ENCODE data around the gene PLEKHH3. TPM values are rescaled to one million over a fixed set of nuclear protein-coding genes. Genes with fewer than 3 reads are reported as not detected.

PLEKHH3 gene, protein sequence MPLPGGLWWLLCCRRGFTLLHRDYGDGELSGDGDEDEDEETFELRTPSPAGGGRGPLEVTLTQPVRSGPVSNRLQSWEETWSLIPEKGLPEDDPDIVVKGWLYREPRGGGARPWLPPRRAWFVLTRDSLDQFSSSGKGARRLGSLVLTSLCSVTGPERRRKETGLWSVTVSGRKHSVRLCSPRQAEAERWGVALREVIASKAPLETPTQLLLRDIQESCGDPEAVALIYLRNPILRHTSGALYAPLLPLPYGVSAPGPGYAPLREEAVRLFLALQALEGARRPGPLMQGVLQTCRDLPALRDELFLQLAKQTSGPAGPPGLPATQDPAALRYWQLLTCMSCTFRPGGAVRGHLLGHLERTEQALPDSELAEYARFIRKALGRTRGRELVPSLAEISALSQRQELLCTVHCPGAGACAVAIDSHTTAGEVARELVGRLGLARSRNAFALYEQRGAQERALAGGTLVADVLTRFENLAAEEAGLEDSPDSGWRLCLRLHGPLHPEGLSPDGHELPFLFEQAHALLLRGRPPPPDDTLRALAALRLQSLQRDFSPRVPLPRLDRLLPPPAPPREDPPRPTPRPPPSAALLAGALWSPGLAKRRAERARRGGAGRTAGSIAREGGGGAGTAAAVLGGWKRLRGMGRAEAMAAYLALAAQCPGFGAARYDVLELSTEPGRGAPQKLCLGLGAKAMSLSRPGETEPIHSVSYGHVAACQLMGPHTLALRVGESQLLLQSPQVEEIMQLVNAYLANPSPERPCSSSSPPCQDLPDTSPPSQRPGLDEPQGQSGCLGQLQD
- total RNA-seq (2014; rRNA removed; shearing (Covaris generic)), result 14.9 and 17.8 TPM in 2 replicates

DNA sequence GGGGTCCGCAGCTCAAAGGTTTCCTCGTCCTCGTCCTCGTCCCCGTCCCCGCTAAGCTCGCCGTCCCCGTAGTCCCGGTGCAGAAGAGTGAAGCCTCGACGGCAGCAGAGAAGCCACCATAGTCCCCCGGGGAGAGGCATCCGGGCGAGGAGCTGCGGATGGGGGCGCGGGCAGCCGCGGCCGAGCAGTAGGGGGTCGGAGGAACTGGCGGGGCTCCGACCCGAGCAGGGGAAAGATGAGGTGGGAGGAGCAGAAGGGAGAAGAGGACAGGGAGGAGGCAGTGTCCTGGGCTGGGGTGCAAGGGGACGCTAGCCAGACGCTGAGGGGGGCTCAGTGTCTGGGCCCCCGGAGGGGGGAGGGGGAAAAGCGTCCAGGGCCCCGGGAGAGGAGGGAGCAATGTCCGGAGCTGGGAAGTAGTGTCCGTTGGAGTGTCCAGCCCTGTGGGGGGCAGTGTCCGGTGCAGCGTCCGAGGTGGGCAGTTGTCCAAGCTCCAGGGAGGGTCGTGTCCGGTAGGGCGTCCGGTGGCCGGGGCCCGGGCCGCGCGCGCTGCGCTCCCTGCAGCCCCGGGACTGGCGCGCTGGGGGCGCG lies at the start of gene PLEKHH3:
TSS of gene PLEKHH3 (minus strand) at position 571 of the 588 bp plus-strand sequence. CDS start at position 140, 431 bp downstream.
- DNase-seq (ENCODE audit: low read depth), result no peak

DNA sequence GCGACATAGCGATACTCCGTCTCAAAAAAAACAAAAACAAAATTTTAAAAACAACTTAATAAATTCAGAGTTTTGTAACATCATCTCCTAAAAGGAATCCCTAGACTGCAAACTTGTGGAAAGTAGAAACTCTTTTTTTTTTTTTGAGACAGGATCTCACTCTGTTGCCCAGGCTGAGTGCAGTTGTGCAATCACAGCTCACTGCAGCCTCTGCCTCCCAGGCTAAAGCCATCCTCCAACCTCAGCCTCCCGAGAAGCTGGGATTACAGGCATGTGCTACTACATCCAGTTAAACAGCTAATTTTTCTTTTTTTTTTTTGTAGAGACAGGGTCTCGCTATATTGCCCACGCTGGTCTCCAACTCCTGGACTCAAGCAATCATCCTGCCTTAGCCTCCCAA lies 48.3 kb upstream of the PLEKHH3 start:
- DNase-seq (ENCODE audit: low read depth), result no peak

DNA sequence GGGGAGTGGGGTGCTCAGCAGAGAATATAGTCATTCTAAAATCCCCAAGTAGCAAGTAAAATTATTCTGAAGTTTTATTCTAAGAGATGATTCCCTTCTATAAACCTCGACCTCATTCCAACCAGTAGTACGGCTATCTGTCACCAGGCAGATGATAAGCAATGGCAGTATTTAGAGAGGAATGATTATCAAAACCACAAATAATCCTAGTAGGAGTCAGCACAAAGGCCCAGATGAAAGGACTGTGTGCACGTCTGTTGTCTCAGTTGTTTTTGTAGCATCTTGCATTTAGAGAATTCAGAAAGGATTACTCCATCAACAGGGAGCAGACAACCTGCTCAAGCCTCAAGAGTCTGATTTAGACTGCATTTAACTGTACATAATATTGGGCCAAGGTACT lies 46.8 kb upstream of the PLEKHH3 start:
- no peak for DNase-seq (ENCODE audit: low read depth)

DNA sequence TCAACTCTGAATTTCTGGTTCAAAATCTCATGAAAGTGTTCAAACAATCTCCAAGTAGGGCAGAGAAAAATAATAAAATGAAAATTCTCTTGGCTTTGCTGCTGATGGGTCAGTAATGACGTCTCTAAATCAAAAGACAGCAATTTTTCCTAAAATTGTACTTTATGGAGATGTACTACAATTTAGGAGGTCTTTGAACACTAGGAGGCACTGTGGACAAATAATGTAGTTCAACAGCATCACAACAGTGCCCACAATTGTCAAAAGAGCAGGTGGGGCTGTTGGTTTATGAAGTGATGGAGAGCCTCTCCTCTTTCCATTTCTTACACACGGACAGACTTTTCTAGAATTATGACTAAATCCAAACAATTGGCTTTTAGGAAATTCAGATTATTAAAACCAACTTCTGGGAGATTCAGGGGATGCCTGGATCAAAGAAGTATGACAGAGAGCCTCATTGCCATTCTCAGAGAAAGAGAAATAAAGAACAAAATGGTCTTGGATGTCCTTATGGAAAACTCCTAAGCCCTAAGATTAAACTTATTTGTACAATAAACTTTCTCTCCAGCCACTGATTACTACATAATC lies 44.3 kb upstream of the PLEKHH3 start:
- peak; percentile 65 for DNase-seq (ENCODE audit: low read depth)

DNA sequence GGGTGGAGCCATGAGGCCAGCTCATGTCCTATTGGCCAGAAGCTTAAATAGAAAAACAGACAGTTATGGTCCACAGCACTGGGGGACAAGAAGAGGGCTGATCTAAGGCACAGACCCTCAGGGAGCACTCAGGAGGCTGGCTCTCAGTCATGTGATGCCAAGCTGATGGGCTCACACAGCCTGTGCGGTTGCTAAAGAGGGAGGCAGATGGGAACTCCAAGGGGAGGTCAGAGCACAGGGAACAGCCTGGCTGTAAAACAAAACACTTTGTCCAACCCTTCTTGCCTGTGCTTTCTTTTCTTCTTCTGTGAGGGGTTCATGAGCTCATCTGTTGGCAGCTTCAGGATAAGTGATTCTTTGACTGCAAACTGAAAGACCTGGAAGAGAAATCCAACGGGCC lies 32.8 kb upstream of the PLEKHH3 start:
- no peak for DNase-seq (ENCODE audit: low read depth)

DNA sequence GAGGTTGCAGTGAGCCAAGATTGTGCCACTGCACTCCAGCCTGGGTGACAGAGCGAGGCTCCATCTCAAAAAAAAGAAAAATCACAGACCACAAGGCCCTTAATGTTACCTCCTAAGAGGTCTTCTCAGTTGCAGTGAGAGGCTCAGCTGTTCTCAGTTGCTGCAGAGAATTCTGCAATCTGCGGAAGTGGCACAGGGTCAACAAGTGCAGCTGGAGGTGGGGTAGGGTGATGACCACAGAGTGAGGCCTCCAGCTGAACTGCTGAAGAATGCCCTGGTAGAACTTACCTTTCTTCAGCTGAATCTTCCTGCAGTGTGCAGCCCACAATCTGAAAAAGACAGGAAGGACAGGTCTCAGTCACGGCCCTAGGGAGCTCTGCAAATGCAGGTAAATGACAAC lies 31.8 kb upstream of the PLEKHH3 start:
- no peak for DNase-seq (ENCODE audit: low read depth)

DNA sequence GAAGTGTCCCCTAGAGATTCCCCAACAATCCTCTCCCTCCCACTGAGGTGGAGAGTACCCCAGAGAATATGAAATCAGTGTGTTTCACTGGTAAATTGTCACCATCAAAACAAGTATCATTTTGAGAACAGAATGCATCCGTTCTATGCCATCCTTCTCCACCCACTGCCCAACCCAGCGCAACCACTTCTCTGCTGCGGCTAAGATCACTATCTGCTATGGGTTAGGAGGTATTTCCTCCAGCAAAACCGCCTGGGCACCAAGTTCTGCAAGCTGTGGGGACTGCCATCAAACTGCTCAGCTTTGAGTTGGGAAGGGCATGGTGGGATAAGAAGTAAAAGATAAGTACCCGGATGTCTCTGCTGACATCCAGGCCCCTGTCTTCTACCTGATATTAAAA lies 29.9 kb upstream of the PLEKHH3 start:
- no peak for DNase-seq (ENCODE audit: low read depth)

DNA sequence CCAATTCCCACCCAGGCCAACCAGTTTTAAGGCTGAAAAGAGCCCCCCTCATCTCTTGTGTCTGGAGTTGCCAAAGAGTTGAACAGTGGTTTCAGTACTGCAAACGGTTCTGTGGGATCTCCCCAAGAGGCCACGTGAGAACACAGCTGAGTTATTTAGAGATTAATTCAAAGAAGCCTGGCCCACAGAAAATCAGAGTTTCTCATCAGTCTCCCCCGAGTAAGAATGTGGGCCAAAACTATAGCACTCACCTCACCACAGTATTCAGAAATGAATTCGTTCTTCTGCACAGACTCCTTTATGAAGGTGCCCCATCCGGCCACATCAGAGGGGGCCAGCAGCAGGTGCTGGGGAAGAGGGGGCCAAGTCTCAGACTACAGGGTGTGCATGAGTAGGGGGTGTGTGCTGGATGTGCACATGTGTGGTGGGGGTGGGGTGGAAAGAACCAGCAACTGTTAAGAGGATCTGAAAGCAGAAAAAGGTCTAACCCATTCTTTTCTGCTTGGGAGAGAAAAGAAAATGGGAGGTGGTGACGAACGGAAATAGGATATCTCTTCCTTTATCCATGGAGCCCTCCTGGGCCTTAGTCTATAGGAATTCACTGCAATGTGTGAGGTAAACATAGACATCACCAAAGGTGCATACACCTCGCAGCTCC lies 28.2 kb upstream of the PLEKHH3 start:
- no peak for DNase-seq (ENCODE audit: low read depth)

DNA sequence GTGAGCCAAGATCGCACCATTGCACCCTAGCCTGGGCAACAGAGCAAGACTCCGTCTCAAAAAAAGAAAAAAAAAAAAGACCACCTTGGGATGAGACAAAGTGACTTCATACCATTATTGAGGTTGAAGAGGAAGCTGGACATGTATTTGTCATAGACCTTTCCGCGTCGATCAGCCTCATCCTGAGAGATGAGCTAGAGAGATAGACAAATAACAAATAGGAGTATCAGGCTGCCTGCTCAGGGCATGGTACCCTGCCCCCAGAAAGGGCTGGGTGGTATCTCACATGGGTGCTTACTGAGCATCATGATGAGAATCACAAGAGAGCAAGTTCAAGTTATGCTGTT lies 27.7 kb upstream of the PLEKHH3 start:
- no peak for DNase-seq (ENCODE audit: low read depth)

DNA sequence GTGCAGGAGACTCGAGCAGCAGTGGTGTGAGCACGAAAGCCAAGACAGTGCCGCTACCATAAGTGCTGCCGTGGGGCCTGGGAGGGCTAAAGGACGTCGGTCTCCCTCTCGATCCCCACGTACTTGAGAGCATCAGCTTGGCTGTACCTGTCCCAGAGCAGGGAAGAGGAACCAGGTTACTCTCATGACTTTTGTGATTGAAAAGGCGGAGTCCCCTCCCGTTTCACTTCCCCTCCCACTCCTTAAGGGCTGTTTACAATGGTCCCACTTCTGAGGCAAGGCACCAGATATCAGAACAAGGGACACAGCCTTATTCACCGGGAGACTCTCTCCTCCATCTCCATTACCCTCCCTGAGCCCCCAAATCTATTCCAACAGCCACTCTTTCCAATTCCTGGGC lies 25.7 kb upstream of the PLEKHH3 start:
- no peak for DNase-seq (ENCODE audit: low read depth)

DNA sequence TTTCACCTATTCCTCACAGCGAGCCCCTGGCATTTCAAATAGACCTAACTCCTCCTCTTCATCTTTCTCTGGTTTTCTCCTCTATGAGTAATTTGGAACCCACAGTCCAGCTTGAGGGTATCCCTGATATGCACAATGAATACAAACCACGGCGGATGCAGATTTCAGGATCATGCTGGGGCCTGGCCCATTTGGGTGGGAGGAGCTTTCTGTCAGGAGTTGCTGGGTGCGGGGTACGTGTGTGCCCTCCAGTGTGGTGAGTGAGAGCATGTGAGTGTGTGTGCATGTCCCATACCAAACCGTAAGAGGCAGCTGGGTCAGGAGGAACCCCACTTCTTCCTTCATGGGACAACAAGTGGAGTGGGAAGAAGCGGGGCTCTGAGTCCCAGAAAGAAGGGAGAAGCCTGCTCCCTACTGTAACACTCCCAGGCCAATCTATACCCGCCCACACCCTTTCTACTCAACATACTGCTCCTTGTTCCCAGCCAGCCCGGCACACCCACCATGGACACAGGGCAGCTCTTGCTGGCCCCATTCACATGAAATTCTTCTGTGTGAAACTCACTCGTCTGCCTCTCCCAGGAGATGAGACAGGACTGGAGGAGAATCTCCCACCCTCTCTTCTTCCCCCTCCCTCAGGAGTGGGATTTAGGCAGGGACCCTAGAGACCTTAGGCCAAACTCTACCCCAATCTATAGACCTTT lies 23.9 kb upstream of the PLEKHH3 start:
- DNase-seq (ENCODE audit: low read depth), result no peak

DNA sequence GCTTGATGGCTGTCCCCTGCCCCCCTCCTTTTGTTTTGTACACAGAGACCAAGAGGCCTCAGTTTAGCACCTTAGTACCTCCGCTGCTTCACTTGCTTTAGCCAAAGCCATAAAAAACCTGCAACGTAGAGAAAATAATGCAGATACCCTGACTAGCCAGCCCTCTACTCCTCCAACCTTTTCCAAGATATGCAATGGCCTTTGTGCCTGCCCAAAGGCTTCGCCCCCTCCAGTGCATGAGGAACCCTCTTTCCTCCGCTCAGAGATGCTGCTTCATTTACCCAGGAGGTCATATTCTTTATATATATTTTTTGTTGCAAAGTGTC lies 22.6 kb upstream of the PLEKHH3 start:
- DNase-seq (ENCODE audit: low read depth), result no peak

DNA sequence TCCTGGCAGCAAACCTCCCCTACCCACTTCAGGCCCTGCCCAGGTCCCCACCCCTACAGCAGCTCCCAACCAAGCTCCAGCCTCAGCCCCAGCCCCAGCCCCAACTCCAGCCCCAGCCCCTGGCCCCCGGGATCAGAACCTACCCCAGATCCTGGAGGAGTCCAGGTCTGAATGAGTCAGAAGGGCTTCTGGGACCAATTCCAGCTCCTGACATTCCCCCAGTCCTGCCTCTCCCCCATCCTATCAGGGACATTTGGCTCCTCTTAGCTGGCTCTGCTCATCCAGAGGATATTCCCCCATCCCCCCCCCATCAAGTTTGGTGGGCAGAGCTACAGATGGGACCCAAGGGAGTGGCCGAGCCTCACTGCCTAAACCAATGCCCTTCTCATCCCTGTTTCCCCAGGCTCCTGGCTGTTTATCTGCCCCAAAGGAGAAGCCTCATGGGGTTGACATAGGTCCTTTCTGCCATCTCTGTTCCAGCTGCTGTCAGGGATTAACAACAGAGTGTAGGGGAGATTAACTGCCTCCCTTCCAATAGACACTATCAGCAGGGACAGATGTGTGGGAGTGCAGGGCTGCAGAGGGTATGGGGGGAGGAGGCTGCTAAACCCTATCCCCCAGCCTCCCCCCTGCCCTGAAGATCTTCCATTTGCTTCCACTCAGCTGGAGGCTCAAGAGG lies 22.1 kb upstream of the PLEKHH3 start:
- peak; percentile 73 for DNase-seq (ENCODE audit: low read depth)

DNA sequence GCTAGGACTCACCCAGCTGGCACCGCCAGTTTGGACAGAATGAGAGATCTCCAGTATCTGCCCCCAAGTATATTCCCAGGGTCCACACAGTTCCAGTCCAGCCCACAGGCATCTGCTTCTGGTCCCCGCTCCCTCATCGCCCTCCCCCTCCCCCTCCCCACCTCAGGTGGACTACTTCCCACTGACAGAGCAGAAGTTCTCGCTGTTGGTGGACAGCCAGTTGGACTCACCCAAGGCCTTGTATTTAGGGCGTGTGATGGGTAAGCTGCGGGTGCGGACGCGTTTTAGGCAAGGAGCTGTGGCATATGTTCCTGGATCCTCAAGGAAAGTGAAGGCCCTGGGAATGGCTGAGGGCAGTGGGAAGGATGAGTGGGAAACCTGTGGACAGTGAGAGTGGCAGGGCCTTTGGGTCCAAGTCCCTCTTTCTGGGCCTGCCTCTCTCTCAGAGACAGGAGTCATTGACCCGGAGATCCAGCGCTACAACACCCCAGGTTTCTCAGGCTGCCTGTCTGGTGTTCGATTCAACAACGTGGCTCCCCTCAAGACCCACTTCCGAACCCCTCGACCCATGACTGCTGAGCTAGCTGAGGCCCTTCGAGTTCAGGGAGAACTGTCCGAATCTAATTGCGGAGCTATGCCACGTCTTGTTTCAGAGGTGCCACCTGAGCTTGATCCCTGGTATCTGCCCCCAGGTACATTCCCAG lies 20.5 kb upstream of the PLEKHH3 start:
- no peak for DNase-seq (ENCODE audit: low read depth)

DNA sequence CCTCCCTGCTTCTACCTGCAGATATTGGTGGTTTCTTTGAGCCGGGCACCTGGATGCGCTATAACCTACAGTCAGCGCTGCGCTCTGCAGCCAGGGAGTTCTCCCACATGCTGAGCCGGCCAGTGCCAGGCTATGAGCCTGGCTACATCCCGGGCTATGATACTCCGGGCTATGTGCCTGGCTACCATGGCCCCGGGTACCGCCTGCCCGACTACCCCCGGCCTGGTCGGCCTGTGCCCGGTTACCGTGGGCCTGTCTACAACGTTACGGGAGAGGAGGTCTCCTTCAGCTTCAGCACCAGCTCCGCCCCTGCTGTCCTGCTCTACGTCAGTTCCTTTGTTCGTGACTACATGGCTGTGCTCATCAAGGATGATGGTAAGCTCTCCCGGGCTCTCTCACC lies 18.7 kb upstream of the PLEKHH3 start:
- DNase-seq (ENCODE audit: low read depth), result no peak

DNA sequence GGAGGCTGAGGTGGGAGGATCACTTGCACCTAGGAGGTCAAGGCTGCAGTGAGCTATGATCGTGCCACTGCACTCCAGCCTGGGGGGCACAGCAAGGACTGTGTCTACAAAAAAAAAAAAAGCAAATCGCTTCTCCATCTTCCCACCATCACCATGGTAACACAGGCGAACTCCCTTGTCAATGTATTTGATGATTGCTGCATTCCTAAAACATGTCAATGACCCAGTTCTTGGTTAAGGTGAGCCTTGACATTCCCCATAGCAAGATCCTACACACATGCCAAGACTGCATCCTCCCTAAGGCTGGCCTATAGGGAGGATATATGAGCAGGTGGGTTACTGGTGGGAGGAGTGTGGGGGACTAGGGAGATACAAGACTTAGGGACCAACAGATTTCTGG lies 17.7 kb upstream of the PLEKHH3 start:
- no peak for DNase-seq (ENCODE audit: low read depth)

DNA sequence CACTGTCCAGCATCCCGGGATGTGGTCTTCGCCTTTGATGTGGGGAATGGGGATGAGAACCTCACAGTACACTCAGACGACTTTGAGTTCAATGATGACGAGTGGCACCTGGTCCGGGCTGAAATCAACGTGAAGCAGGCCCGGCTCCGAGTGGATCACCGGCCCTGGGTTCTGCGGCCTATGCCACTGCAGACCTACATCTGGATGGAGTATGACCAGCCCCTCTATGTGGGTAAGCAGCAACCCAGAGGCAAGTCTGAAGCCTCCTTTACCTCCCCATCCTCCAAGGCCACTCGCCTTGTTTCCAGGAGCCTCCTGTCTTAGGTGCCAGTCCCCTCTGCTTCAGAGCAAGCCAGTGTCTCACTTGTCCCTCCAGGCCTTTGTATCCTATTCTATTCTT lies 15.7 kb upstream of the PLEKHH3 start:
- DNase-seq (ENCODE audit: low read depth), result no peak

DNA sequence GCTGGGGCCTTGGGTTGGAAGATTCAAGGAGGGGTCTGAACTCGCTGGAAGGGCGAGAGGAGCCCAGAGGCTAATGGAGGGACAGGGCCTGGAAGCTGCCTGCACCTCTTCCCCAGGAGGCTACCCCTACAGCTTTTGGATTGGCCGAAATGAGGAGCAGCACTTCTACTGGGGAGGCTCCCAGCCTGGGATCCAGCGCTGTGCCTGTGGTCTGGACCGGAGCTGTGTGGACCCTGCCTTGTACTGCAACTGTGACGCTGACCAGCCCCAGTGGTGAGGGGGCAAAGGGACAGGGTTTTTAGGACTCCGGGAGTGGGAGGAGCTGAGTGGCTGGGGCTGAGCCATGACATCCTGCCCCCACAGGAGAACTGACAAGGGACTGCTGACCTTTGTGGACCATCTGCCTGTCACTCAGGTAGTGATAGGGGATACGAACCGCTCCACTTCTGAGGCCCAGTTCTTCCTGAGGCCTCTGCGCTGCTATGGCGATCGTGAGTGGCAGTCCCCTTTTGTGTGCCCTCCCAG lies 14.3 kb upstream of the PLEKHH3 start:
- DNase-seq (ENCODE audit: low read depth), result no peak

DNA sequence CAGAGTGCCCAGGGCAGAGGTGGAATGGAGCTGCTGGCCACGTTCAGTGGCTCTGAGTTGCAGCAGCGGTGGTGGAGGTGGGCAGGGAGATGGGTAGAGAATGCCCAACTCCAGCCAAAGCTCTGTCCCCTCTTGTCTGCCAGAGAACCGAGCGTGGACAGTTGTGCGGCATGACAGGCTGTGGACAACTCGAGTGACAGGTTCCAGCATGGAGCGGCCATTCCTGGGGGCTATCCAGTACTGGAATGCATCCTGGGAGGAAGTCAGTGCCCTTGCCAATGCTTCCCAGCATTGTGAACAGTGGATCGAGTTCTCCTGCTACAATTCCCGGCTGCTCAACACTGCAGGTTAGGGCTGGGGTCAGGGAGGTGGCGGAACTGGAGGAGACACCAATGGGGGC lies 13.8 kb upstream of the PLEKHH3 start:
- DNase-seq (ENCODE audit: low read depth), result no peak

DNA sequence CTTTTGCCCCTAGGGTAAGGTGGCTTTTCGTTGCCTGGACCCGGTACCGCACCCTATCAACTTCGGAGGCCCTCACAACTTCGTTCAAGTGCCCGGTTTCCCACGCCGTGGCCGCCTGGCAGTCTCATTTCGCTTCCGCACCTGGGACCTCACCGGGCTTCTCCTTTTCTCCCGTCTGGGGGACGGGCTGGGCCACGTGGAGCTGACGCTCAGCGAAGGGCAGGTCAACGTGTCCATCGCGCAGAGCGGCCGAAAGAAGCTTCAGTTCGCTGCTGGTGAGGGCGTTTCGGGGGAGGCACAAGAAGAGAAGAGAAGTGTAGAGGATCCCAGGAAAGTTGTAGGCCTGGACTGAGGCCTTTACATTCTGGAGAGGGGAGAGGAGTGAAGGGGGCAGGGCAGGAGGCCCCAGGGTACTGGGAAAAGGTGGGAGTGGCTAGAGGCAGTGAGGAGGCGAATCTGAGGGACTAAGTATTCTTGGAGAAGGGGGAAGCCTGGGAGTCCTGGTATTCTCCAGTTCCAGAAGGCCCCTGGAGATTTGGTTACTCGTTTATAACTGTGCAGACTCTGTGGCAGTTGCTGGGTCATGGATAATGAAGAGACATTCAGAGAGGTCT lies 11.0 kb upstream of the PLEKHH3 start:
- DNase-seq (ENCODE audit: low read depth), result no peak
